HL-60 (cell line): ENCODE data around the gene CDC45.

Experiments
- CTCF ChIP-seq: IDR thresholded peaks from one replicate; pipeline ENCODE4 v1.5.1; 2011; ENCODE audit warnings: low read length, control low read depth, inconsistent platforms; ENCODE audit not compliant: insufficient read depth
- POLR2AphosphoS5 ChIP-seq: IDR thresholded peaks from 2 replicates; pipeline ENCODE4 v1.6.1; 2012; ENCODE audit warnings: low read depth

- no peak for TF ChIP-seq POLR2AphosphoS5
- TF ChIP-seq CTCF = no peak
Measured at GRCh38 chr22:19559324-19559811, 79.6 kb downstream of the CDC45 start.
